ENCODE measurements around the gene SMG1. TPM values are rescaled to one million over a fixed set of nuclear protein-coding genes. Genes with fewer than 3 reads are reported as not detected.

The SMG1 gene
- polyA plus RNA-seq, 3 donors from 2014 or later: 5.2 to 28.1 (median 7.9) TPM

- no peaks in the 10 kb centered on the region for H3K9me3 Mint-ChIP-seq
- DNase-seq: no peak
- no peak overlapping the region for H3K4me3 Mint-ChIP-seq
- no peaks in the 10 kb centered on the region for H3K4me1 Mint-ChIP-seq
- H3K27ac Mint-ChIP-seq: peak overlapping the region in 1 of 6 donors; percentile 44
- peaks cover 0 to 2% (median 0%) of the 10 kb centered on the region in 3 donors for H3K27me3 Mint-ChIP-seq (ENCODE audit: low read depth in 3 of 3)
- H3K36me3 Mint-ChIP-seq: peaks cover 7 to 24% (median 15%) of the 10 kb centered on the region in 3 donors
These were observed 98.3 kb downstream of the SMG1 start for GRCh38 chr16:18827890-18828289.

GRCh38 chr16:18816286-18816685 is 109.9 kb downstream of the SMG1 start:
- Mint-ChIP-seq H3K4me3 (no peak overlapping the region), H3K36me3 (peaks cover 11 to 32% (median 15%) of the 10 kb centered on the region in 3 donors), H3K4me1 (peaks cover 13 to 15% of the 10 kb centered on the region in 2 donors), H3K27me3 (ENCODE audit: low read depth in 3 of 3) (peaks cover 0 to 5% (median 2%) of the 10 kb centered on the region in 3 donors), H3K27ac (no peak overlapping the region), H3K9me3 (no peaks in the 10 kb centered on the region)
- no peak for DNase-seq

- H3K36me3 Mint-ChIP-seq: peaks cover 19 to 51% (median 32%) of the 10 kb centered on the region in 3 donors
- H3K4me1 Mint-ChIP-seq: no peaks in the 10 kb centered on the region
- H3K27ac Mint-ChIP-seq: no peak overlapping the region
- no peak overlapping the region for H3K4me3 Mint-ChIP-seq
- H3K27me3 Mint-ChIP-seq (ENCODE audit: low read depth in 3 of 3): peaks cover 0 to 6% (median 2%) of the 10 kb centered on the region in 3 donors
- peaks cover 0 to 1% (median 0%) of the 10 kb centered on the region in 6 donors for H3K9me3 Mint-ChIP-seq
- DNase-seq: no peak
These were observed 114.3 kb downstream of the SMG1 start for GRCh38 chr16:18811925-18812324.

- Mint-ChIP-seq H3K36me3 (peaks cover 15 to 46% (median 29%) of the 10 kb centered on the region in 3 donors), H3K4me3 (peak overlapping the region in 1 of 5 donors; percentile 30), H3K27me3 (ENCODE audit: low read depth in 3 of 3) (peaks cover 0 to 5% (median 2%) of the 10 kb centered on the region in 3 donors), H3K27ac (peak overlapping the region in 1 of 6 donors; percentile 3), H3K4me1 (peaks cover 3 to 5% of the 10 kb centered on the region in 2 donors), H3K9me3 (peaks cover 0 to 1% (median 0%) of the 10 kb centered on the region in 6 donors)
- no peak for DNase-seq
These were observed 117.0 kb downstream of the SMG1 start for GRCh38 chr16:18809165-18809564.

- peak overlapping the region in 3 of 6 donors; percentile 16 to 81 (median 16) for H3K27ac Mint-ChIP-seq
- peaks cover 0 to 1% (median 0%) of the 10 kb centered on the region in 6 donors for H3K9me3 Mint-ChIP-seq
- DNase-seq: no peak
- H3K4me1 Mint-ChIP-seq: peaks cover 34 to 37% of the 10 kb centered on the region in 2 donors
- H3K36me3 Mint-ChIP-seq: peaks cover 12 to 23% (median 21%) of the 10 kb centered on the region in 3 donors
- no peak overlapping the region for H3K4me3 Mint-ChIP-seq
- H3K27me3 Mint-ChIP-seq (ENCODE audit: low read depth in 3 of 3): peaks cover 11 to 22% (median 13%) of the 10 kb centered on the region in 3 donors
These were observed 120.9 kb downstream of the SMG1 start for GRCh38 chr16:18805257-18805773.

GRCh38 chr16:18804540-18804939 is 121.7 kb downstream of the SMG1 start:
- peaks cover 11 to 21% (median 15%) of the 10 kb centered on the region in 3 donors for H3K27me3 Mint-ChIP-seq (ENCODE audit: low read depth in 3 of 3)
- H3K27ac Mint-ChIP-seq: peak overlapping the region in 4 of 6 donors; percentile 46 to 81 (median 75)
- H3K4me3 Mint-ChIP-seq: no peak overlapping the region
- H3K9me3 Mint-ChIP-seq: no peaks in the 10 kb centered on the region
- peaks cover 42 to 45% of the 10 kb centered on the region in 2 donors for H3K4me1 Mint-ChIP-seq
- no peak for DNase-seq
- peaks cover 12 to 16% (median 13%) of the 10 kb centered on the region in 3 donors for H3K36me3 Mint-ChIP-seq

GRCh38 chr16:18803569-18804462 is 122.4 kb downstream of the SMG1 start:
- peak overlapping the region in 4 of 5 donors; percentile 28 to 67 (median 47) for H3K4me3 Mint-ChIP-seq
- peak overlapping the region; percentile 46 to 96 (median 80) for H3K27ac Mint-ChIP-seq
- peaks cover 6 to 9% (median 9%) of the 10 kb centered on the region in 3 donors for H3K36me3 Mint-ChIP-seq
- DNase-seq: no peak
- peaks cover 46 to 51% of the 10 kb centered on the region in 2 donors for H3K4me1 Mint-ChIP-seq
- peaks cover 11 to 19% (median 19%) of the 10 kb centered on the region in 3 donors for H3K27me3 Mint-ChIP-seq (ENCODE audit: low read depth in 3 of 3)
- no peaks in the 10 kb centered on the region for H3K9me3 Mint-ChIP-seq

GRCh38 chr16:18802767-18803343 is 123.4 kb downstream of the SMG1 start:
- H3K9me3 Mint-ChIP-seq: no peaks in the 10 kb centered on the region
- H3K4me1 Mint-ChIP-seq: peaks cover 46 to 60% of the 10 kb centered on the region in 2 donors
- H3K36me3 Mint-ChIP-seq: peaks cover 0 to 3% (median 3%) of the 10 kb centered on the region in 3 donors
- peaks cover 11 to 19% (median 19%) of the 10 kb centered on the region in 3 donors for H3K27me3 Mint-ChIP-seq (ENCODE audit: low read depth in 3 of 3)
- peak overlapping the region; percentile 65 to 98 (median 87) for H3K27ac Mint-ChIP-seq
- peak overlapping the region; percentile 38 to 97 (median 91) for H3K4me3 Mint-ChIP-seq
- no peak for DNase-seq

GRCh38 chr16:18801145-18801972 is 124.8 kb downstream of the SMG1 start, which contains the start of gene ARL6IP1:
TSS of gene ARL6IP1 (minus strand) at chr16:18801549. CDS start at chr16:18801466, 83 bp downstream.
- peak within 1 kb of the TSS; percentile 91 to 97 (median 94) for H3K4me3 Mint-ChIP-seq
- DNase-seq: peak; percentile 99
- peaks cover 48 to 66% of the 10 kb centered on the region in 2 donors for H3K4me1 Mint-ChIP-seq
- peaks cover 3 to 9% (median 6%) of the 10 kb centered on the region in 3 donors for H3K36me3 Mint-ChIP-seq
- H3K27me3 Mint-ChIP-seq (ENCODE audit: low read depth in 3 of 3): peaks cover 11 to 19% (median 19%) of the 10 kb centered on the region in 3 donors
- H3K9me3 Mint-ChIP-seq: no peaks in the 10 kb centered on the region
- peak within 1 kb of the TSS; percentile 85 to 98 (median 95) for H3K27ac Mint-ChIP-seq

GRCh38 chr16:18800775-18801144 is 125.4 kb downstream of the SMG1 start:
- H3K4me1 Mint-ChIP-seq: peaks cover 48 to 66% of the 10 kb centered on the region in 2 donors
- H3K27me3 Mint-ChIP-seq (ENCODE audit: low read depth in 3 of 3): peaks cover 11 to 19% (median 19%) of the 10 kb centered on the region in 3 donors
- peaks cover 3 to 12% (median 6%) of the 10 kb centered on the region in 3 donors for H3K36me3 Mint-ChIP-seq
- DNase-seq: no peak
- H3K9me3 Mint-ChIP-seq: no peaks in the 10 kb centered on the region
- H3K4me3 Mint-ChIP-seq: peak overlapping the region; percentile 91 to 97 (median 94)
- peak overlapping the region; percentile 85 to 98 (median 95) for H3K27ac Mint-ChIP-seq

- H3K9me3 Mint-ChIP-seq: no peaks in the 10 kb centered on the region
- peaks cover 3 to 16% (median 10%) of the 10 kb centered on the region in 3 donors for H3K36me3 Mint-ChIP-seq
- H3K27ac Mint-ChIP-seq: peak overlapping the region; percentile 85 to 98 (median 95)
- peak overlapping the region; percentile 91 to 97 (median 94) for H3K4me3 Mint-ChIP-seq
- H3K4me1 Mint-ChIP-seq: peaks cover 48 to 66% of the 10 kb centered on the region in 2 donors
- H3K27me3 Mint-ChIP-seq (ENCODE audit: low read depth in 3 of 3): peaks cover 11 to 19% (median 19%) of the 10 kb centered on the region in 3 donors
- no peak for DNase-seq
These were observed 125.9 kb downstream of the SMG1 start for GRCh38 chr16:18800293-18800692.

GRCh38 chr16:18799500-18799899 is 126.7 kb downstream of the SMG1 start:
- DNase-seq: no peak
- H3K9me3 Mint-ChIP-seq: no peaks in the 10 kb centered on the region
- H3K27me3 Mint-ChIP-seq (ENCODE audit: low read depth in 3 of 3): peaks cover 11 to 21% (median 19%) of the 10 kb centered on the region in 3 donors
- peaks cover 3 to 17% (median 10%) of the 10 kb centered on the region in 3 donors for H3K36me3 Mint-ChIP-seq
- H3K4me3 Mint-ChIP-seq: peak overlapping the region; percentile 91 to 97 (median 94)
- peak overlapping the region; percentile 32 to 98 (median 86) for H3K27ac Mint-ChIP-seq
- H3K4me1 Mint-ChIP-seq: peaks cover 46 to 66% of the 10 kb centered on the region in 2 donors

Measured in immature natural killer cell (primary cell).